Endometrium (tissue), 2 donors: ENCODE measurements around the gene BMP8A.

Experiments used
- FAIRE-seq: peaks from 2 replicates; lab custom pipeline; 2012; peaks lifted over from hg19 to GRCh38; lab: Jason Lieb, UNC
- donor health status: control.
- donor health status: control.

The BMP8A gene

DNA sequence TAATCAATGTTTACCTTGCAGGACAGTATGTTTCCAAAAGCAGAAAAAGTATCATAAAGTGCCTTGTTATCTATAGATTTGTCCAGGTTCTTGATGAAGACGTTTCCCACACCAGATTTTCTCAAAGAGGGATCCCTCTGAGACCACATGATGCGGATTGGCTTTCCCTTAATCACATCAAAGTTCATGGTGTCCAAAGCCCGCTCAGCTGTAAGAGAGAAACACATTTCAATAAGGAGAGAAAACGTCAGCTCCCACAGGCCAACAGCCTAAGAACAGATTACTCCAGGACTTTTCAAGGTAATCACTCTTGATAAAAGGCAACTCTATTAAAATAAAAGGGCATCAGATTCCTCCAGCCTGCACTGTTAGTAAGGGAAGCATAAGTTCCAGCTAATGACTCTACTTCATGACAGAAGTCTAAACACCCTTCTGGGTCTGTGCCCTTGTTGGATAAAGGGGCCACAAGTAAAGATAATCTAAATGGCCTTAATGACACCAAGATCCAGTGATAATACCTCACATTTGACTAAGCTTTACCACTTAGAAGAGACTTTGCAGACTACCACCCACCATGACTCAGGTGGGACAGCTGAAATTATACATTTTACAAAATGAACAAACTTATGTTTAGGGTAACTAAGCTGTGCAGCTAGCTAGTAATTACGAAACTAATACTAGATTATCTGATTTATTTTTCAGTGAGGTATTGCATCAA is 81.1 kb downstream of the BMP8A start:
- no peak for FAIRE-seq

- no peak for FAIRE-seq
These were observed 81.6 kb downstream of the BMP8A start for GRCh38 chr1:39573097-39573465.

DNA sequence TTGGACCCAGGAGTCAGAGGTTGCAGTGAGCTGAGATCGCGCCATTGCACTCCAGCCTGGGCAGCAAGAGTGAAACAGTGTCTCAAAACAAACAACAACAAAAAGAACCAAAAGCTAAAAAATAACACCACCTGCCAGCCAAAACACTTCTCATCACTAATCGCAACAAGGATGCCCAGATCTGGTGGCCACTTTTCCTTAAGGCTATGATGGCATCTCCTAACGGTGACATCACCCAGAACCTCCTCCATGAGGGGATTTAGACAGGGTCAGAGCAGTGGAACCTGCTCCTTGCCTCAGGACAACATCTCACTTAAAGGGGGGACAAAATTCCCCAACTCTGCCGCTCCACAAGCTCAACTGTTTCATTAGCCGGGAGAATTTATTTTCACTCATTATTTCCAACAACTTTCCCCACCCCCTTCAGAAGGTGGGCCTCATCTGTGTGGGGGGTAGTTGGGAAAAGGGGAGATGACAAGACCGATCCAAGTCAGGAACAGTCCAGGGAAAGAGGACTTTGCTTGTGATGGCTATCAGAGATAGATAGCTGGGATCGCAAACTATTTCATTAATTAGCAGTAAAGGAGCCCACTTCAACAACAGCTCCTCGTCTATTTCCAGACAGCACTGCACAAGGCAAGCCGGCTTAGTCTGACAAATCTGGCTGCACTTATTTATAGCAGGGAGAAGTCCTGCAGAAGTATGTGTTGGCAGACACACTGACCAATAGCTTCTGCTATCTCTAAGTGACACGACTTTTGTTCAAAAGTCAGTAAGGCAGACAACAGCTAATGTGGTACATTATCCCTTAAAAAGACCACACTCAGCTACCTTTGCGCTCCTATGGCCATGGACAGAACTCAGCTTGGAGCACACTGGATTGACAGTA is 82.5 kb downstream of the BMP8A start:
- no peak for FAIRE-seq

DNA sequence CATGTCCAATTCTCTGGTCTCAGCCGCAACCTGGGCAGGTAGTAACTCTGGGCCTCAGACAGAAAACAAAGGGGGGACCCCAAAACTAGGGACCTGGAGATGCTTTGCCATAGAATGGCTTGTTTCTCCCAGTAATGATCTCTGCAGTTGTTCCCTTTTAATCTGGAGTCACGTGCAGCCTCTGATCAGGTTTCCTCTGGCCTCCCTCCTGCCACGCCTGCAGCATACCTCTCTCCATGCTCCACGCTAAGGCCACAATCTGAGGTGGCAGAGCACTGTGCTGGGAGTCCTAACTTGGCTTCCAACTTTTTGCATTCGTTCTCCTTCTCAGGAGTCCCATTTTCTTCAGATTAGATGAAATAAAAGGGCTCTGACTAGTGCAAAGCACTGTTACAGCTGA is 83.2 kb downstream of the BMP8A start:
- no peak for FAIRE-seq
